Measurements from ENCODE around the gene PABPN1L. TPM values are rescaled to one million over a fixed set of nuclear protein-coding genes. Genes with fewer than 3 reads are reported as not detected.

The PABPN1L gene
- total and polyA plus RNA-seq, 2 of the 4 experiments (the other 2 are of a cell fraction): not detected

- Histone ChIP-seq H3K56ac (ENCODE audit: extremely low read depth, insufficient read depth, low read length) (no peak overlapping the region), H4K20me1 (ENCODE audit: insufficient read depth, low read length) (no peaks in the 10 kb centered on the region), H3K4me1 (ENCODE audit: control insufficient read depth, insufficient read depth, low read length) (no peaks in the 10 kb centered on the region), H3K9me1 (ENCODE audit: insufficient read depth, low read length) (no peaks in the 10 kb centered on the region), H3K36me3 (ENCODE audit: control insufficient read depth, insufficient read depth, low read length) (no peaks in the 10 kb centered on the region), H3K27ac (ENCODE audit: insufficient read depth, low read length) (no peak overlapping the region), H3K9me3 (ENCODE audit: control insufficient read depth, insufficient read depth, low read length) (no peaks in the 10 kb centered on the region), H2AFZ (replicated peaks; ENCODE audit: low read length, poor library complexity) (no peak overlapping the region), H2AK9ac (replicated peaks; ENCODE audit: low read depth, low read length, poor library complexity) (peak overlapping the region; percentile 24), H3K9ac (ENCODE audit: low read depth, low read length) (no peak overlapping the region), H4K91ac (ENCODE audit: insufficient read depth, low read depth, low read length) (no peak overlapping the region), H3K4me2 (ENCODE audit: low read depth, low read length) (no peak overlapping the region), H2BK15ac (ENCODE audit: low read depth, low read length) (no peak overlapping the region), H4K8ac (ENCODE audit: low read depth in 2 of 2, low read length in 2 of 2) (no peak overlapping the region), H2AK5ac (ENCODE audit: low read depth, low read length) (no peak overlapping the region), H3K4ac (ENCODE audit: low read depth, low read length) (no peak overlapping the region), H2BK5ac (ENCODE audit: low read depth, low read length, poor library complexity, severe bottlenecking) (no peak overlapping the region), H3K18ac (ENCODE audit: low read depth, low read length) (no peak overlapping the region), H3K14ac (replicated peaks; ENCODE audit: low read depth, low read length) (no peak overlapping the region), H3K27me3 (ENCODE audit: control insufficient read depth, insufficient read depth, low read length) (peaks cover 61% of the 10 kb centered on the region), H2BK20ac (ENCODE audit: low read depth, low read length) (no peak overlapping the region), H2BK120ac (ENCODE audit: low read depth, low read length) (no peak overlapping the region), H3K23ac (ENCODE audit: low read depth, low read length) (no peak overlapping the region), H4K5ac (ENCODE audit: low read depth, low read length) (no peak overlapping the region), H3K4me3 (ENCODE audit: insufficient read depth, low read depth, low read length) (no peak overlapping the region), H3K79me1 (ENCODE audit: low read depth in 1 of 2, low read length in 2 of 2) (no peaks in the 10 kb centered on the region)
- POLR2A ChIA-PET (ENCODE audit: unreplicated experiment): no interaction called here
- CTCF ChIA-PET: no interaction called here
- intact Hi-C loops (cut with micrococcal nuclease) (no loop called here), in situ Hi-C loops (cut with MboI; ENCODE audit: low sequenced_read_pairs) (no loop called here), dilution Hi-C loops (cut with HindIII; ENCODE audit: low sequenced_read_pairs, unreplicated experiment) (no loop called here)
- TF ChIP-seq RCOR1 (IDR thresholded peaks at IDR 0.05; ENCODE audit: insufficient replicate concordance, low read length): no peak
- TF ChIP-seq MAFK (IDR thresholded peaks at IDR 0.05; ENCODE audit: low read depth, low read length): no peak
- no peak for TF ChIP-seq MXI1 (IDR thresholded peaks at IDR 0.05; ENCODE audit: borderline replicate concordance, low read depth, low read length)
- no peak for TF ChIP-seq USF2 (IDR thresholded peaks at IDR 0.05; ENCODE audit: low read depth, low read length)
- TF ChIP-seq FOS (IDR thresholded peaks at IDR 0.05; ENCODE audit: low read depth, low read length): no peak
- no peak for TF ChIP-seq CHD1 (IDR thresholded peaks at IDR 0.05; ENCODE audit: low read depth, low read length)
- no peak for TF ChIP-seq NFE2L2 (IDR thresholded peaks at IDR 0.05; ENCODE audit: low read depth, low read length)
- no peak for TF ChIP-seq RFX5 (IDR thresholded peaks at IDR 0.05; ENCODE audit: low read depth, low read length)
- no peak for TF ChIP-seq ELK1 (IDR thresholded peaks at IDR 0.05; ENCODE audit: borderline replicate concordance, low read depth, low read length)
- TF ChIP-seq, protein P1, sequence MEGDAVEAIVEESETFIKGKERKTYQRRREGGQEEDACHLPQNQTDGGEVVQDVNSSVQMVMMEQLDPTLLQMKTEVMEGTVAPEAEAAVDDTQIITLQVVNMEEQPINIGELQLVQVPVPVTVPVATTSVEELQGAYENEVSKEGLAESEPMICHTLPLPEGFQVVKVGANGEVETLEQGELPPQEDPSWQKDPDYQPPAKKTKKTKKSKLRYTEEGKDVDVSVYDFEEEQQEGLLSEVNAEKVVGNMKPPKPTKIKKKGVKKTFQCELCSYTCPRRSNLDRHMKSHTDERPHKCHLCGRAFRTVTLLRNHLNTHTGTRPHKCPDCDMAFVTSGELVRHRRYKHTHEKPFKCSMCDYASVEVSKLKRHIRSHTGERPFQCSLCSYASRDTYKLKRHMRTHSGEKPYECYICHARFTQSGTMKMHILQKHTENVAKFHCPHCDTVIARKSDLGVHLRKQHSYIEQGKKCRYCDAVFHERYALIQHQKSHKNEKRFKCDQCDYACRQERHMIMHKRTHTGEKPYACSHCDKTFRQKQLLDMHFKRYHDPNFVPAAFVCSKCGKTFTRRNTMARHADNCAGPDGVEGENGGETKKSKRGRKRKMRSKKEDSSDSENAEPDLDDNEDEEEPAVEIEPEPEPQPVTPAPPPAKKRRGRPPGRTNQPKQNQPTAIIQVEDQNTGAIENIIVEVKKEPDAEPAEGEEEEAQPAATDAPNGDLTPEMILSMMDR (conservative IDR thresholded peaks at IDR 0.05; ENCODE audit: low read depth, low read length): no peak
- TF ChIP-seq BHLHE40 (IDR thresholded peaks at IDR 0.05; ENCODE audit: low read depth, low read length): no peak
- no peak for TF ChIP-seq CEBPB (IDR thresholded peaks at IDR 0.05; ENCODE audit: low read depth, low read length)
- no peak for TF ChIP-seq SMC3 (IDR thresholded peaks at IDR 0.05; ENCODE audit: low read depth, low read length)
- no peak for TF ChIP-seq POLR2A (IDR thresholded peaks at IDR 0.05; ENCODE audit: low read depth, low read length)
- no peak for TF ChIP-seq RAD21 (IDR thresholded peaks at IDR 0.05; ENCODE audit: low read length)
- no peak for TF ChIP-seq MAZ (IDR thresholded peaks at IDR 0.05; ENCODE audit: borderline replicate concordance, low read depth, low read length)
- 89% methylated on average over 15 of the region's 34 CpGs; no CpG with 5 or more reads in 1 of the 2 experiments for WGBS, 2 experiments (ENCODE audit: extremely low coverage in 2 of 2, insufficient read length in 1 of 2)
- no TSS peak for BruUV-seq (replicated peaks)
- ATAC-seq (ENCODE audit: low read depth) (no peak), DNase-seq (no peak)
Observed at GRCh38 chr16:88874938-88875599, 8.6 kb upstream of the PABPN1L start.

Measured in IMR-90 (cell line).